HepG2 (cell line): Measurements from ENCODE around the gene PHKA1.

Source experiments
- CC2D1A ChIP-seq: sonication (generic); formaldehyde crosslinking; IDR thresholded peaks from 2 replicates; pipeline ENCODE4 v1.8.1; 2023; ENCODE audit warnings: mild to moderate bottlenecking, missing genetic modification reagents
- EP300 ChIP-seq, 3 experiments: sonication (generic) in 1 of 3; formaldehyde crosslinking in 1 of 3; IDR thresholded peaks; 2 replicates each; pipeline versions ENCODE4 v1.5.1 to v1.6.1; 2011 to 2020; ENCODE audit warnings: low read depth in 2 of 3, low read length in 2 of 3, borderline replicate concordance in 1 of 3, improper control_type of control experiment in 1 of 3, mild to moderate bottlenecking in 1 of 3, missing genetic modification reagents in 1 of 3, moderate library complexity in 1 of 3
- HMGXB4 ChIP-seq, 2 experiments: sonication (generic) in 1 of 2; formaldehyde crosslinking in 1 of 2; IDR thresholded peaks; 2 replicates each; pipeline versions ENCODE4 v1.4.0 to v1.6.1; 2018 to 2020; ENCODE audit warnings: missing genetic modification reagents in 2 of 2, borderline replicate concordance in 1 of 2, low read depth in 1 of 2, mild to moderate bottlenecking in 1 of 2, missing biosample characterization in 1 of 2
- MAFG ChIP-seq: sonication (generic); formaldehyde crosslinking; IDR thresholded peaks from 2 replicates; pipeline ENCODE4 v1.5.1; 2020; ENCODE audit warnings: mild to moderate bottlenecking, missing genetic modification reagents
- PCBP1 ChIP-seq: fragments of 200-400 bp; formaldehyde crosslinking; IDR thresholded peaks from 2 replicates; pipeline ENCODE4 v1.6.1; 2017; ENCODE audit warnings: mild to moderate bottlenecking, low read depth, low read length, borderline replicate concordance
- POLR2A ChIP-seq, 2 experiments: IDR thresholded peaks; 2 replicates each; pipeline ENCODE4 v1.6.1; 2011; ENCODE audit warnings: low read depth in 2 of 2, low read length in 2 of 2, mild to moderate bottlenecking in 1 of 2, moderate library complexity in 1 of 2; ENCODE audit not compliant: insufficient read depth in 1 of 2
- PPARG ChIP-seq: conservative IDR thresholded peaks from 2 replicates; pipeline ENCODE4 v1.6.1; 2016; ENCODE audit warnings: missing biosample characterization, missing genetic modification reagents
- TAF1 ChIP-seq: sonication (generic); formaldehyde crosslinking; IDR thresholded peaks from 2 replicates; pipeline ENCODE4 v1.4.0; 2020; ENCODE audit warnings: missing genetic modification reagents
- ZNF605 ChIP-seq: sonication (generic); formaldehyde crosslinking; IDR thresholded peaks from 2 replicates; pipeline ENCODE4 v1.8.0; 2022; ENCODE audit warnings: mild to moderate bottlenecking, missing genetic modification reagents
- ZNF775 ChIP-seq: sonication (generic); formaldehyde crosslinking; IDR thresholded peaks from 2 replicates; pipeline ENCODE4 v1.4.0; 2020; ENCODE audit warnings: missing genetic modification reagents, mild to moderate bottlenecking, moderate library complexity, borderline replicate concordance
- TF ChIP-seq, protein P1 (sequence below): sonication (generic); formaldehyde crosslinking; IDR thresholded peaks from 2 replicates; pipeline ENCODE4 v1.8.1; 2023; ENCODE audit warnings: missing genetic modification reagents, inconsistent platforms, borderline replicate concordance
- TF ChIP-seq, protein P2 (sequence below): sonication (generic); formaldehyde crosslinking; IDR thresholded peaks from 2 replicates; pipeline ENCODE4 v1.5.1; 2020; ENCODE audit warnings: mild to moderate bottlenecking, missing genetic modification reagents, moderate library complexity
- TF ChIP-seq, protein P3 (sequence below): sonication (generic); formaldehyde crosslinking; IDR thresholded peaks from 2 replicates; pipeline ENCODE4 v1.5.0; 2020; ENCODE audit warnings: mild to moderate bottlenecking, missing genetic modification reagents, moderate library complexity

- TF ChIP-seq PPARG (no peak), TAF1 (CRISPR knock-in tag) (no peak), ZNF775 (no peak), MAFG (CRISPR knock-in tag) (no peak), EP300 (IDR thresholded peaks at IDR 0.05; ENCODE audit: low read depth in 2 of 2, low read length in 2 of 2) (no peak), EP300 (CRISPR knock-in tag; IDR thresholded peaks at IDR 0.05; ENCODE audit: borderline replicate concordance) (no peak), ZNF605 (CRISPR knock-in tag) (no peak), POLR2A (IDR thresholded peaks at IDR 0.05; ENCODE audit: insufficient read depth in 1 of 2, low read depth in 2 of 2, low read length in 2 of 2) (no peak), PCBP1 (no peak), CC2D1A (CRISPR knock-in tag) (no peak), HMGXB4 (CRISPR knock-in tag; IDR thresholded peaks at IDR 0.05; ENCODE audit: borderline replicate concordance in 1 of 2, low read depth in 1 of 2) (no peak)
- TF ChIP-seq, protein P1, sequence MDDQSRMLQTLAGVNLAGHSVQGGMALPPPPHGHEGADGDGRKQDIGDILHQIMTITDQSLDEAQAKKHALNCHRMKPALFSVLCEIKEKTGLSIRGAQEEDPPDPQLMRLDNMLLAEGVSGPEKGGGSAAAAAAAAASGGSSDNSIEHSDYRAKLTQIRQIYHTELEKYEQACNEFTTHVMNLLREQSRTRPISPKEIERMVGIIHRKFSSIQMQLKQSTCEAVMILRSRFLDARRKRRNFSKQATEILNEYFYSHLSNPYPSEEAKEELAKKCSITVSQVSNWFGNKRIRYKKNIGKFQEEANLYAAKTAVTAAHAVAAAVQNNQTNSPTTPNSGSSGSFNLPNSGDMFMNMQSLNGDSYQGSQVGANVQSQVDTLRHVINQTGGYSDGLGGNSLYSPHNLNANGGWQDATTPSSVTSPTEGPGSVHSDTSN (CRISPR knock-in tag): no peak
- TF ChIP-seq, protein P2, sequence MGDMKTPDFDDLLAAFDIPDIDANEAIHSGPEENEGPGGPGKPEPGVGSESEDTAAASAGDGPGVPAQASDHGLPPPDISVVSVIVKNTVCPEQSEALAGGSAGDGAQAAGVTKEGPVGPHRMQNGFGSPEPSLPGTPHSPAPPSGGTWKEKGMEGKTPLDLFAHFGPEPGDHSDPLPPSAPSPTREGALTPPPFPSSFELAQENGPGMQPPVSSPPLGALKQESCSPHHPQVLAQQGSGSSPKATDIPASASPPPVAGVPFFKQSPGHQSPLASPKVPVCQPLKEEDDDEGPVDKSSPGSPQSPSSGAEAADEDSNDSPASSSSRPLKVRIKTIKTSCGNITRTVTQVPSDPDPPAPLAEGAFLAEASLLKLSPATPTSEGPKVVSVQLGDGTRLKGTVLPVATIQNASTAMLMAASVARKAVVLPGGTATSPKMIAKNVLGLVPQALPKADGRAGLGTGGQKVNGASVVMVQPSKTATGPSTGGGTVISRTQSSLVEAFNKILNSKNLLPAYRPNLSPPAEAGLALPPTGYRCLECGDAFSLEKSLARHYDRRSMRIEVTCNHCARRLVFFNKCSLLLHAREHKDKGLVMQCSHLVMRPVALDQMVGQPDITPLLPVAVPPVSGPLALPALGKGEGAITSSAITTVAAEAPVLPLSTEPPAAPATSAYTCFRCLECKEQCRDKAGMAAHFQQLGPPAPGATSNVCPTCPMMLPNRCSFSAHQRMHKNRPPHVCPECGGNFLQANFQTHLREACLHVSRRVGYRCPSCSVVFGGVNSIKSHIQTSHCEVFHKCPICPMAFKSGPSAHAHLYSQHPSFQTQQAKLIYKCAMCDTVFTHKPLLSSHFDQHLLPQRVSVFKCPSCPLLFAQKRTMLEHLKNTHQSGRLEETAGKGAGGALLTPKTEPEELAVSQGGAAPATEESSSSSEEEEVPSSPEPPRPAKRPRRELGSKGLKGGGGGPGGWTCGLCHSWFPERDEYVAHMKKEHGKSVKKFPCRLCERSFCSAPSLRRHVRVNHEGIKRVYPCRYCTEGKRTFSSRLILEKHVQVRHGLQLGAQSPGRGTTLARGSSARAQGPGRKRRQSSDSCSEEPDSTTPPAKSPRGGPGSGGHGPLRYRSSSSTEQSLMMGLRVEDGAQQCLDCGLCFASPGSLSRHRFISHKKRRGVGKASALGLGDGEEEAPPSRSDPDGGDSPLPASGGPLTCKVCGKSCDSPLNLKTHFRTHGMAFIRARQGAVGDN (CRISPR knock-in tag): no peak
- TF ChIP-seq, protein P3, sequence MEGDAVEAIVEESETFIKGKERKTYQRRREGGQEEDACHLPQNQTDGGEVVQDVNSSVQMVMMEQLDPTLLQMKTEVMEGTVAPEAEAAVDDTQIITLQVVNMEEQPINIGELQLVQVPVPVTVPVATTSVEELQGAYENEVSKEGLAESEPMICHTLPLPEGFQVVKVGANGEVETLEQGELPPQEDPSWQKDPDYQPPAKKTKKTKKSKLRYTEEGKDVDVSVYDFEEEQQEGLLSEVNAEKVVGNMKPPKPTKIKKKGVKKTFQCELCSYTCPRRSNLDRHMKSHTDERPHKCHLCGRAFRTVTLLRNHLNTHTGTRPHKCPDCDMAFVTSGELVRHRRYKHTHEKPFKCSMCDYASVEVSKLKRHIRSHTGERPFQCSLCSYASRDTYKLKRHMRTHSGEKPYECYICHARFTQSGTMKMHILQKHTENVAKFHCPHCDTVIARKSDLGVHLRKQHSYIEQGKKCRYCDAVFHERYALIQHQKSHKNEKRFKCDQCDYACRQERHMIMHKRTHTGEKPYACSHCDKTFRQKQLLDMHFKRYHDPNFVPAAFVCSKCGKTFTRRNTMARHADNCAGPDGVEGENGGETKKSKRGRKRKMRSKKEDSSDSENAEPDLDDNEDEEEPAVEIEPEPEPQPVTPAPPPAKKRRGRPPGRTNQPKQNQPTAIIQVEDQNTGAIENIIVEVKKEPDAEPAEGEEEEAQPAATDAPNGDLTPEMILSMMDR: no peak
These were observed 92.9 kb downstream of the PHKA1 start for GRCh38 chrX:72621163-72621562.
